Tibial nerve (tissue), 4 donors: ENCODE results near the gene SERINC5. TPM values are rescaled to one million over a fixed set of nuclear protein-coding genes. Genes with fewer than 3 reads are reported as not detected.
A peak's percentile ranks its signal among the peaks of the same experiment; 100 is the strongest.

Experiments
- DNase-seq, 2 donors: peaks; one replicate each; pipeline ENCODE4 v3.0.0-alpha.2; 2019; ENCODE audit warnings: low spot score in 2 of 2
- H3K27ac ChIP-seq, 4 donors: fragments of 200-600 bp; sonication (generic) in 3 of 4; one replicate each; pipeline ENCODE4 v1.5.1; 2017 to 2019; ENCODE audit warnings: mild to moderate bottlenecking in 1 of 4
- H3K27me3 ChIP-seq, 2 donors: fragments of 200-600 bp; sonication (generic) in 1 of 2; one replicate each; pipeline versions ENCODE4 v1.5.1 to v1.6.0; 2017 to 2019
- H3K36me3 ChIP-seq, 3 donors: fragments of 200-600 bp; sonication (generic); one replicate each; pipeline ENCODE4 v1.5.1; 2018 to 2019
- H3K4me1 ChIP-seq, 4 donors: fragments of 200-600 bp; sonication (generic) in 3 of 4; one replicate each; pipeline ENCODE4 v1.5.1; 2017 to 2019
- H3K4me3 ChIP-seq, 4 donors: fragments of 200-600 bp; sonication (generic) in 3 of 4; one replicate each; pipeline ENCODE4 v1.5.1; 2017 to 2019; ENCODE audit warnings: mild to moderate bottlenecking in 1 of 4, moderate library complexity in 1 of 4
- H3K9me3 ChIP-seq, 4 donors: fragments of 200-600 bp; sonication (generic) in 3 of 4; one replicate each; pipeline ENCODE4 v1.5.1; 2017 to 2019
- CTCF ChIP-seq, 5 experiments: fragments of 200-600 bp in 3 of 5; fragments of 450-650 bp in 2 of 5; sonication (generic) in 3 of 5; IDR thresholded peaks; one replicate each; pipeline ENCODE4 v1.5.1; 2016 to 2019; ENCODE audit warnings: antibody characterized with exemption in 5 of 5, mild to moderate bottlenecking in 3 of 5, moderate library complexity in 2 of 5
- EP300 ChIP-seq, 2 donors: sonication (generic); formaldehyde crosslinking; IDR thresholded peaks; one replicate each; pipeline ENCODE4 v1.6.1; 2017; ENCODE audit warnings: antibody characterized with exemption in 2 of 2, mild to moderate bottlenecking in 1 of 2
- POLR2A ChIP-seq, 2 donors: fragments of 450-650 bp; IDR thresholded peaks; one replicate each; pipeline ENCODE4 v1.6.1; 2017; ENCODE audit warnings: antibody characterized with exemption in 2 of 2, mild to moderate bottlenecking in 2 of 2, moderate library complexity in 2 of 2
- WGBS, 2 donors: methylation state at CpG; one replicate each; pipeline ENCODE4 v1.1.5; 2018; 5-methylcytosine and 5-hydroxymethylcytosine counted together
- total RNA-seq, 4 donors: library from RNA; depleted of rRNA; stranded (reverse); fragments of >200 nt; gene quantifications; one replicate each; pipeline ENCODE4 v1.1.0, GENCODE V29; 2016

The SERINC5 gene
- total RNA-seq, 4 donors from 2014 or later = 29.1 to 35.8 (median 32.3) TPM

- 94 to 95% methylated on average over 3 of the region's 3 CpGs for WGBS, 2 donors
- no peak for DNase-seq
- Histone ChIP-seq H3K9me3 (peaks cover 0 to 5% (median 0%) of the 10 kb centered on the region in 4 donors), H3K4me1 (peaks cover 0 to 60% (median 33%) of the 10 kb centered on the region in 4 donors), H3K4me3 (no peak overlapping the region), H3K27ac (no peak overlapping the region), H3K27me3 (no peaks in the 10 kb centered on the region), H3K36me3 (peaks cover 0 to 14% (median 0%) of the 10 kb centered on the region in 3 donors)
- no peak for TF ChIP-seq POLR2A (IDR thresholded peaks at IDR 0.05)
- TF ChIP-seq CTCF (IDR thresholded peaks at IDR 0.05) = no peak
- TF ChIP-seq EP300 (IDR thresholded peaks at IDR 0.05) = no peak
These were observed 13.0 kb downstream of the SERINC5 start for GRCh38 chr5:80242849-80243248.

- WGBS, 2 donors = 84 to 87% methylated on average over 8 of the region's 8 CpGs
- TF ChIP-seq POLR2A (IDR thresholded peaks at IDR 0.05) = no peak
- TF ChIP-seq CTCF (IDR thresholded peaks at IDR 0.05) = no peak
- no peak for TF ChIP-seq EP300 (IDR thresholded peaks at IDR 0.05)
- Histone ChIP-seq H3K4me1 (peaks cover 0 to 38% (median 19%) of the 10 kb centered on the region in 4 donors), H3K4me3 (no peak overlapping the region), H3K27me3 (no peaks in the 10 kb centered on the region), H3K27ac (no peak overlapping the region), H3K36me3 (peaks cover 0 to 14% (median 0%) of the 10 kb centered on the region in 3 donors), H3K9me3 (peaks cover 0 to 5% (median 0%) of the 10 kb centered on the region in 4 donors)
- no peak for DNase-seq
These were observed 15.4 kb downstream of the SERINC5 start for GRCh38 chr5:80240368-80240986.

- Histone ChIP-seq H3K4me3 (no peak overlapping the region), H3K27me3 (no peaks in the 10 kb centered on the region), H3K36me3 (peaks cover 0 to 14% (median 0%) of the 10 kb centered on the region in 3 donors), H3K9me3 (peaks cover 0 to 5% (median 0%) of the 10 kb centered on the region in 4 donors), H3K4me1 (peaks cover 0 to 32% (median 16%) of the 10 kb centered on the region in 4 donors), H3K27ac (peak overlapping the region in 2 of 4 donors; percentile 69 to 87)
- WGBS, 2 donors = 34 to 35% methylated on average over 4 of the region's 4 CpGs
- TF ChIP-seq POLR2A (IDR thresholded peaks at IDR 0.05) (no peak), EP300 (IDR thresholded peaks at IDR 0.05) (no peak), CTCF (IDR thresholded peaks at IDR 0.05) (no peak)
- DNase-seq = no peak
These were observed 16.0 kb downstream of the SERINC5 start for GRCh38 chr5:80239680-80240367.

- peak overlapping the region in 2 of 4 donors; percentile 69 to 87 for H3K27ac ChIP-seq
- peaks cover 0 to 5% (median 0%) of the 10 kb centered on the region in 4 donors for H3K9me3 ChIP-seq
- no peaks in the 10 kb centered on the region for H3K27me3 ChIP-seq
- peaks cover 0 to 38% (median 16%) of the 10 kb centered on the region in 4 donors for H3K4me1 ChIP-seq
- peak overlapping the region in 1 of 4 donors; percentile 7 for H3K4me3 ChIP-seq
- 4 to 14% methylated on average over 8 of the region's 8 CpGs for WGBS, 2 donors
- no peak for TF ChIP-seq EP300 (IDR thresholded peaks at IDR 0.05)
- TF ChIP-seq CTCF (IDR thresholded peaks at IDR 0.05) = no peak
- TF ChIP-seq POLR2A (IDR thresholded peaks at IDR 0.05) = no peak
- DNase-seq = peak; percentile 65 to 68
- peaks cover 0 to 14% (median 0%) of the 10 kb centered on the region in 3 donors for H3K36me3 ChIP-seq
These were observed 16.8 kb downstream of the SERINC5 start for GRCh38 chr5:80238778-80239679.
